SK-N-SH treated with all-trans-retinoic acid at 6 μM for 48 hours (cell line): ENCODE measurements around the gene PRSS38.

Experiments used
- TSHZ2 ChIP-seq: fragments of 250-450 bp; sonication (Bioruptor Pico); IDR thresholded peaks from 2 replicates; pipeline ENCODE4 v1.5.0; 2020; ENCODE audit warnings: mild to moderate bottlenecking, moderate library complexity
- ZFP30 ChIP-seq: fragments of 450-650 bp; formaldehyde crosslinking; IDR thresholded peaks from 2 replicates; pipeline ENCODE4 v1.5.0; 2022; ENCODE audit warnings: mild to moderate bottlenecking, moderate library complexity
- ZNF8 ChIP-seq: fragments of 450-650 bp; formaldehyde crosslinking; IDR thresholded peaks from 2 replicates; pipeline ENCODE4 v1.5.0; 2020; ENCODE audit warnings: mild to moderate bottlenecking, moderate library complexity

GRCh38 chr1:227885135-227885647 is 69.7 kb downstream of the PRSS38 start:
- no peak for TF ChIP-seq TSHZ2 (CRISPR knock-in tag)
- no peak for TF ChIP-seq ZFP30 (CRISPR knock-in tag)
- TF ChIP-seq ZNF8 (CRISPR knock-in tag), result no peak
